ENCODE data around the gene FAM25G. TPM values are rescaled to one million over a fixed set of nuclear protein-coding genes. Genes with fewer than 3 reads are reported as not detected.

The FAM25G gene
- total RNA-seq, 2 donors from 2014 or later: not detected

GRCh38 chr10:47453141-47454007, 38.1 kb downstream of the FAM25G start:
- DNase-seq (no peak), ATAC-seq (no peak)
- Histone ChIP-seq H3K4me3 (no peak overlapping the region), H3K36me3 (replicated peaks in 1 of 2; ENCODE audit: insufficient read depth in 1 of 2, low read depth in 2 of 2) (no peaks in the 10 kb centered on the region), H3K27ac (no peak overlapping the region), H3K9me3 (no peaks in the 10 kb centered on the region), H3K27me3 (no peaks in the 10 kb centered on the region), H3K4me1 (no peaks in the 10 kb centered on the region)
- intact Hi-C loops (cut with DNase I): no loop called here
- TF ChIP-seq POLR2A (IDR thresholded peaks at IDR 0.05) (no peak), CTCF (IDR thresholded peaks at IDR 0.05) (no peak)
- WGBS, 2 donors: 60 to 69% methylated on average over 6 to 7 of the region's 7 CpGs

- intact Hi-C loops (cut with DNase I): no loop called here
- 69 to 73% methylated on average over 8 to 11 of the region's 11 CpGs for WGBS, 2 donors
Observed at GRCh38 chr10:47452495-47453140, 38.9 kb downstream of the FAM25G start.

GRCh38 chr10:47451998-47452494, 39.5 kb downstream of the FAM25G start:
- TF ChIP-seq CTCF (IDR thresholded peaks at IDR 0.05) (no peak), POLR2A (IDR thresholded peaks at IDR 0.05) (no peak)
- ATAC-seq (no peak), DNase-seq (no peak)
- intact Hi-C loops (cut with DNase I): no loop called here
- WGBS, 2 donors: 83 to 86% methylated on average over 4 to 6 of the region's 7 CpGs
- H3K27ac ChIP-seq: no peak overlapping the region
- H3K4me1 ChIP-seq: no peaks in the 10 kb centered on the region
- H3K9me3 ChIP-seq: no peaks in the 10 kb centered on the region
- no peak overlapping the region for H3K4me3 ChIP-seq
- H3K36me3 ChIP-seq (replicated peaks in 1 of 2; ENCODE audit: insufficient read depth in 1 of 2, low read depth in 2 of 2): no peaks in the 10 kb centered on the region
- H3K27me3 ChIP-seq: no peaks in the 10 kb centered on the region

More at GRCh38 chr10:47452495-47453140, 38.9 kb downstream of the FAM25G start:
- no peaks in the 10 kb centered on the region for H3K36me3 ChIP-seq (replicated peaks in 1 of 2; ENCODE audit: insufficient read depth in 1 of 2, low read depth in 2 of 2)
- DNase-seq (no peak), ATAC-seq (no peak)
- no peaks in the 10 kb centered on the region for H3K4me1 ChIP-seq
- H3K9me3 ChIP-seq: no peaks in the 10 kb centered on the region
- TF ChIP-seq CTCF (IDR thresholded peaks at IDR 0.05): no peak
- TF ChIP-seq POLR2A (IDR thresholded peaks at IDR 0.05): no peak
- H3K27ac ChIP-seq: no peak overlapping the region
- H3K4me3 ChIP-seq: no peak overlapping the region
- no peaks in the 10 kb centered on the region for H3K27me3 ChIP-seq

DNA sequence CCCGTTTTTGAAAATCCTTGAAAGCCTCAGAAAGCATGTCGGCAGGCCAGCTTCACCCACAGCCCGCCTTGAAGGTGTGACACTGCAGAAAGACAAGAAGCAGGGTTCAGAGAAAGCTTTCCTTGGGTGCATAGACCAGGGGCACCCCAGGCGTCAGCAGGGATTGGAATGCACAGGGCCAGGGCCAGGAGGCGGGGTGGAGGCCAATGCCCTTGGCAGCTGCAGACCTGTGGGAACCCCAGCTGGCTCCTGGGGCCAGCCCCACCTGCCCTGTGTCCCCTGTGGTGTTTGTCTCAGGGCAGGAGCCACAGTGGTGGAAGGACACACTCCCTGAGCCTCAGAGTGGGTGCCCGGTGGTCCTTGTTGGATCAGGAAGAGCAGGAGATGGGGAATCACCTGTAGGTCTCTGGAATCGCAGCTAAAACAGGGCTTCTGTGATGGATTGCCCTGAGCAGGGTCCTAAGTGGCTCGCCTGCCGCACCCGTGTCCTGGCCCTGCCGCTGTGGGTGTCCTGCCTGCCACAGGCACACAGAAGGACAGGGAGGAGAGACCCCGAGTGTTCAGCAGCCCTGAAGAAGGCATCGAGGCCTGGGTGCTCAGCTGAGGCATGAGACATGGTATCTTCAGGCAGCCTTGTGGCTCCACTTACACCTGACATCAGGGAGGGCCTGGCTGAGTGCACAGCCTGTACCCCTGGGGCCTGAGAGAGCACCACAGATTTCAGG, 40.1 kb downstream of the FAM25G start:
- no peak for ATAC-seq
- peaks cover 0 to under 1% (median 0%) of the 10 kb centered on the region in 3 donors for H3K9me3 ChIP-seq
- no peak for DNase-seq

More for the DNA sequence above, 40.1 kb downstream of the FAM25G start:
- no peaks in the 10 kb centered on the region for H3K27me3 ChIP-seq
- H3K4me3 ChIP-seq: no peak overlapping the region
- 77 to 83% methylated on average over 11 to 12 of the region's 13 CpGs for WGBS, 2 donors
- TF ChIP-seq CTCF (IDR thresholded peaks at IDR 0.05) (no peak), POLR2A (IDR thresholded peaks at IDR 0.05) (no peak)
- no peak overlapping the region for H3K27ac ChIP-seq
- no peaks in the 10 kb centered on the region for H3K36me3 ChIP-seq (replicated peaks in 1 of 2; ENCODE audit: insufficient read depth in 1 of 2, low read depth in 2 of 2)
- intact Hi-C loops (cut with DNase I): no loop called here
- no peaks in the 10 kb centered on the region for H3K4me1 ChIP-seq
